ENCODE results near the gene PAX5. TPM values are rescaled to one million over a fixed set of nuclear protein-coding genes. Genes with fewer than 3 reads are reported as not detected.

The PAX5 gene
- total RNA-seq, 2 experiments from 2014 or later, result 0.21 to 0.27 TPM

GRCh38 chr9:36939655-36940499 lies 94.2 kb downstream of the PAX5 start:
- Mint-ChIP-seq H3K4me3 (no peak overlapping the region), H3K27me3 (ENCODE audit: low read depth) (no peaks in the 10 kb centered on the region), H3K4me1 (ENCODE audit: low read depth) (no peaks in the 10 kb centered on the region), H3K27ac (no peak overlapping the region), H3K9me3 (no peaks in the 10 kb centered on the region), H3K36me3 (ENCODE audit: low read depth) (no peaks in the 10 kb centered on the region)
- intact Hi-C loops (cut with micrococcal nuclease), result no loop called here
- DNase-seq, result no peak
- CTCF ChIA-PET, result no interaction called here

- DNase-seq, result no peak
- Mint-ChIP-seq H3K36me3 (ENCODE audit: low read depth) (no peaks in the 10 kb centered on the region), H3K4me1 (ENCODE audit: low read depth) (peaks cover 2% of the 10 kb centered on the region), H3K4me3 (no peak overlapping the region), H3K27me3 (ENCODE audit: low read depth) (no peaks in the 10 kb centered on the region), H3K9me3 (no peaks in the 10 kb centered on the region), H3K27ac (no peak overlapping the region)
- intact Hi-C loops (cut with micrococcal nuclease), result no loop called here
- CTCF ChIA-PET, result no interaction called here
These were observed 94.9 kb downstream of the PAX5 start for GRCh38 chr9:36939214-36939613.

DNA sequence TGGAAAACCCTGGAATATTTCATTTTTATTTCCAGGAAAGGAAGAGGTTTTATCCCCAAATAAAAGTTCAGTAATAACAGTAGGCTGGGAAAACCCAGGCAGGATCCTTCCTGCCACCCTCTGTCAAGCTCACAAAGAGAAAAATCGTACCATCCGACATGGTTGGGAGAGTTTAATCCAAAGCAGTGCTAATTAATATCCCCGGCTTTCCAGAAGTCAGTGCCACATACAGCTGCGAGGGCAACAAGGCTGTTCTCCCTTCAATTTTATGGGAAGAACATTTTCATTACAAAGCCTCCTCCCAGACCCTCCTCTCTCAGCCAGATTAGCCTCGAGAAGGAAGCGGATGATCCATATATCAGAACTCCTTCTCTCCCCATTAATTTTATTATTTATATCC lies 95.5 kb downstream of the PAX5 start:
- no peak overlapping the region for H3K27ac Mint-ChIP-seq
- no peaks in the 10 kb centered on the region for H3K9me3 Mint-ChIP-seq
- peaks cover 2% of the 10 kb centered on the region for H3K4me1 Mint-ChIP-seq (ENCODE audit: low read depth)
- H3K27me3 Mint-ChIP-seq (ENCODE audit: low read depth), result no peaks in the 10 kb centered on the region
- H3K4me3 Mint-ChIP-seq, result no peak overlapping the region
- no peak for DNase-seq
- CTCF ChIA-PET, result interaction anchor here (0.7 to 1.4 kb wide), 2 partner anchors 11 to 41 kb away, joined by 3 read pairs; no protein-coding TSS in a partner anchor
- intact Hi-C loops (cut with micrococcal nuclease), result no loop called here
- no peaks in the 10 kb centered on the region for H3K36me3 Mint-ChIP-seq (ENCODE audit: low read depth)

- H3K27me3 Mint-ChIP-seq (ENCODE audit: low read depth), result peaks cover 2% of the 10 kb centered on the region
- H3K27ac Mint-ChIP-seq, result no peak overlapping the region
- no peak for DNase-seq
- no peak overlapping the region for H3K4me3 Mint-ChIP-seq
- peaks cover 2% of the 10 kb centered on the region for H3K4me1 Mint-ChIP-seq (ENCODE audit: low read depth)
- H3K36me3 Mint-ChIP-seq (ENCODE audit: low read depth), result no peaks in the 10 kb centered on the region
- H3K9me3 Mint-ChIP-seq, result no peaks in the 10 kb centered on the region
- CTCF ChIA-PET, result interaction anchor here (0.7 to 1.4 kb wide), 2 partner anchors 11 to 42 kb away, joined by 3 read pairs; no protein-coding TSS in a partner anchor
- intact Hi-C loops (cut with micrococcal nuclease), result no loop called here
These were observed 96.1 kb downstream of the PAX5 start for GRCh38 chr9:36937951-36938350.

DNA sequence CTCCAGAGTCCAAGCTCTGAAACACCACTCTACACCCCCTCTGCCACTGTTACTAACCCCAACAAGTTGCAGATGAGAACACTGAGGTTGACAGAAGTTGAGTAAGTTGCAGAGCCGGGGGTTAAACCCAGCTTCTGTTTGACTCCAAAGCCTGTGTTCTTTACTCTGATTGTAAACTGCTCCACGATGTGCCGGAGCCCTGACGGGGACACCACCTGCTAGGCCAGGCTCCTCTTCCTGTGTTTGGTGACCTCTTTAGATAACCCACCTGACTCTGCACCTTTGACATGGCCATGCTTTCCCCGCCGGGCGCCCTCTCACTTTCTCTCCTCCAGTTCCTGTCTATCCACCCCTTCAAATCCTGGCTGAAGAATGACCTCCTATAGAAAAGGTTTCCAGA lies 96.7 kb downstream of the PAX5 start:
- intact Hi-C loops (cut with micrococcal nuclease), result no loop called here
- Mint-ChIP-seq H3K4me3 (no peak overlapping the region), H3K27me3 (ENCODE audit: low read depth) (peaks cover 2% of the 10 kb centered on the region), H3K4me1 (ENCODE audit: low read depth) (peaks cover 2% of the 10 kb centered on the region), H3K36me3 (ENCODE audit: low read depth) (no peaks in the 10 kb centered on the region), H3K27ac (no peak overlapping the region), H3K9me3 (peaks cover under 1% of the 10 kb centered on the region)
- CTCF ChIA-PET, result interaction anchor here (1.2 to 1.4 kb wide), 2 partner anchors 10 to 64 kb away, joined by 3 to 4 read pairs; no protein-coding TSS in a partner anchor
- no peak for DNase-seq

DNA sequence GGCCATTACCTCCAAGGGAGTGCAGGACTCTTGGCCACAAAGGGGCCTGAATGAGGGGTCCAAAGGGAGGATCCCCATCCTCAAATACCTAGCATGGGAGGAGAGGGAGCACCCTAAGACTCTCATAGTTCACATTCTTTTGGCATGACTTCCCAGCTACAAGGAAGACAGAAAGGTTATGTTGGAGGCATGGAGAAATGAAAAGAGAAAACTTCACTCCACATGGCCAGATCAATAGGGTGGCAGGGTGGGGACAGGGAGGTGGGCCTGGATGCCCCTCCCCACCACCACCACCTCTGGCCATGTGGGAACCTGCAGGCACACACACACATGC lies 97.6 kb downstream of the PAX5 start:
- no peak for DNase-seq
- CTCF ChIA-PET, result interaction anchor here (1.2 kb wide), 1 partner anchor 63 kb away, joined by 4 read pairs; no protein-coding TSS in a partner anchor
- intact Hi-C loops (cut with micrococcal nuclease), result no loop called here
- no peaks in the 10 kb centered on the region for H3K36me3 Mint-ChIP-seq (ENCODE audit: low read depth)
- peaks cover 3% of the 10 kb centered on the region for H3K9me3 Mint-ChIP-seq
- H3K27me3 Mint-ChIP-seq (ENCODE audit: low read depth), result peaks cover 5% of the 10 kb centered on the region
- H3K27ac Mint-ChIP-seq, result no peak overlapping the region
- H3K4me1 Mint-ChIP-seq (ENCODE audit: low read depth), result peaks cover 2% of the 10 kb centered on the region
- no peak overlapping the region for H3K4me3 Mint-ChIP-seq

DNA sequence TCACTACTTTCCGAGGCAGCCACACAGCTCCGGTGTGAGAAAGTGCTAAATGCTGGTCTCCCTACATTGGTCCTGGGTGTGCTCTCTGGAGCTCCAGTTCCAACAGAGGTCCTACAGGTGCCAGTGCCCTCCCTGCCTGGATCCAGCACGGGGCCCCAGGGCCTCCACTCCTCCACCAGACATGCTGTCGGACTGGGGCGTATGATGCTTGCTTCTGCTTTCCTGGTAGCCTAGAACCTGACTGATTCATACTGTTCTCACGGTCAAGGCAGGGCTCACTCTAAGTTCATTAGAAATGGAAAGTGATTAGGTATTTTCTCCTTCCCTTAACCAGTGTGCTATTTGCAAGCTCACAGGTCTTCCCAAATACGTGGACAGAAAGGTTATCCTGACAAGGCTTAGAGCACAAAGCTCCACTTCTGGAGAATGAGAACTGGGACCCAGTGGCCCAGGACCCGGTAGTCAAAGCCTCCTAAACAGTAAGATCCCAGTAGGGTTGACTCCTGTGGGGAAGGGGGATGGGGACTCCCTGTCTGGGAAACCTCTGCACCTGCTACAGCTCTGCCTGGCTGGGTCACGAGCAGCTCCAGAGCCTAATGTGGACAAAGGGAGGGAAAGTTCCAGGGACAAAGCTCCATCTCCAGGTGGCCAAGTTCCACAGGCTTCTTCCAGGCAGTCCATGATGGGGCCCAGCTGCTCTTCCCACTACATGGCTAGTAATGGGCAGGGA lies 98.1 kb downstream of the PAX5 start:
- CTCF ChIA-PET, result no interaction called here
- Mint-ChIP-seq H3K36me3 (ENCODE audit: low read depth) (no peaks in the 10 kb centered on the region), H3K27me3 (ENCODE audit: low read depth) (peaks cover 5% of the 10 kb centered on the region), H3K27ac (no peak overlapping the region), H3K4me3 (no peak overlapping the region), H3K9me3 (peaks cover 3% of the 10 kb centered on the region), H3K4me1 (ENCODE audit: low read depth) (peaks cover 2% of the 10 kb centered on the region)
- DNase-seq, result no peak
- intact Hi-C loops (cut with micrococcal nuclease), result no loop called here

DNA sequence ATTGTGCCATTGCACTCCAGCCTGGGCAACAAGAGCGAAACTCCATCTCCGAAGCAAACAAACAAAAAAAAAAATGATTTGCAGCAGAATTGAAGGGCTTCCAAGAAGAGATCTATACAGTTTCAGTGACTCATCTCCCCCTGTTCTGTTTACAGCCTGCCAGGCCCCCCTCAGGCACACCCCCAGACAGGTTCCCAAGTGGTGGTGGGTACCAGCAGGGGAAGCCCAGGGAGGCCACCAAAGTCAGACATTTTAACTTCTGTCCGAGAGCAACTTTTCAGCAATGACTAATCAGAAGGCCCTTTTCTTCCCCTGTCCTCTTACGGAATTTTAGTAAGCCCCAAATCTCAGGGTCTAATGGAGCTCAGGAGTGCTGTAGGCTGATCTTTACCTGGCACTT lies 98.7 kb downstream of the PAX5 start:
- no peak for DNase-seq
- H3K36me3 Mint-ChIP-seq (ENCODE audit: low read depth), result no peaks in the 10 kb centered on the region
- H3K27ac Mint-ChIP-seq, result no peak overlapping the region
- H3K4me1 Mint-ChIP-seq (ENCODE audit: low read depth), result peaks cover 2% of the 10 kb centered on the region
- peaks cover 8% of the 10 kb centered on the region for H3K27me3 Mint-ChIP-seq (ENCODE audit: low read depth)
- CTCF ChIA-PET, result no interaction called here
- H3K4me3 Mint-ChIP-seq, result no peak overlapping the region
- intact Hi-C loops (cut with micrococcal nuclease), result no loop called here
- peaks cover 3% of the 10 kb centered on the region for H3K9me3 Mint-ChIP-seq

DNA sequence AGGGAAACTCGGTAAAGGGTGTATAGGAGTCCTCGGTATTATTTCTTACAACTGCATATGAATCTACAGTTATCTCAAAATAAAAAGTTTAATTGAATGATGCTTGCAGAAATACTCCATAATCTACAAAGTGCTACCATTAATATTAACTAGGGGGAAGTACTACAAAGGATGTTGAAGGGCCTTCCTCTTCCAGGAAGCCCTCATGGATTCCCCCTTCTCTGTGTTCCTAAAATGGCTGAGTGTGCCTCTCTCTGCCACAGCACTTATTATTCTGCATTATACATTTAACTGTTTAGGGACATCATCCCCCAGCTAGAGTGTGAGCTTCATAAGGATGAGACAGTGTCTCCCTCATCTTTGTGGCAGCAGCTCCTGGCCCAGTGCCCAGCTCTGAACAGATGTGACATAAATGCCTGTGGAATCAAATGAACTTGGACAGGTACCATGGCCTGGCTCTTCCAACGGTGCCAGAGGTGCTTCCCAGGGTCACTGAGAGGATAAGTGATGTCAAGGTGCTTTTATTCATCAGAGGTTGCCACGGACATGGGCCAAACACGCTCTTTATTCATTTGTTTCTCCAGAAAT lies 99.5 kb downstream of the PAX5 start:
- Mint-ChIP-seq H3K27me3 (ENCODE audit: low read depth) (peaks cover 8% of the 10 kb centered on the region), H3K27ac (no peak overlapping the region), H3K4me3 (no peak overlapping the region), H3K4me1 (ENCODE audit: low read depth) (peaks cover 6% of the 10 kb centered on the region), H3K9me3 (peaks cover 3% of the 10 kb centered on the region), H3K36me3 (ENCODE audit: low read depth) (no peaks in the 10 kb centered on the region)
- DNase-seq, result no peak
- CTCF ChIA-PET, result no interaction called here
- intact Hi-C loops (cut with micrococcal nuclease), result no loop called here

DNA sequence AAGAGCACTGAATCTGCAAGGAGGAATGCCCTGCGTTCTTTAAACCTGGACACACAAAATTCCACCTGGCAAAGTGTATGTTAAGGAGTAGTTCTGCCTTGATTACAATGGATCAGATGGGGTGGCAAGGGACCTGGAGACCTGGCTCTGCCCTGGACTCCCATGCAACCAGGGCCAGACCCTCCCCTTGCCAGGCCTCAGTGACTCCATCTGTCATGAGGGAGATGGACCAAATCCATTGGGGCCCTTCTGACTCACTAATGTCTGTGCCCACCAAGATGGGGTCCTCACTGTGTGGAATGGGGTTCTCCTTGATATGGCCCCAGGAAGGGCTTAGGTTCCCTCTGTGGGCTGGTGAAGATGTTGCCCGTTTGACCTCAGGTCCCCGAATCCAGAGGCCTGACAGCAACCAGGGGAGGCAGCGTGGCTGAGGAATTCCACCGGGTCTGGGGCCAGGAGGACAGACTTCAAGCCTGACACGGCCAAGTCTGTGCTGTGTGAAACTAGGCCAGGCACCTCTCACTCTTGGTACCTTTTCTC lies 100.3 kb downstream of the PAX5 start:
- Mint-ChIP-seq H3K4me1 (ENCODE audit: low read depth) (peaks cover 14% of the 10 kb centered on the region), H3K36me3 (ENCODE audit: low read depth) (no peaks in the 10 kb centered on the region), H3K4me3 (no peak overlapping the region), H3K27ac (no peak overlapping the region), H3K9me3 (peaks cover 3% of the 10 kb centered on the region), H3K27me3 (ENCODE audit: low read depth) (peaks cover 8% of the 10 kb centered on the region)
- no peak for DNase-seq
- CTCF ChIA-PET, result no interaction called here
- intact Hi-C loops (cut with micrococcal nuclease), result no loop called here

DNA sequence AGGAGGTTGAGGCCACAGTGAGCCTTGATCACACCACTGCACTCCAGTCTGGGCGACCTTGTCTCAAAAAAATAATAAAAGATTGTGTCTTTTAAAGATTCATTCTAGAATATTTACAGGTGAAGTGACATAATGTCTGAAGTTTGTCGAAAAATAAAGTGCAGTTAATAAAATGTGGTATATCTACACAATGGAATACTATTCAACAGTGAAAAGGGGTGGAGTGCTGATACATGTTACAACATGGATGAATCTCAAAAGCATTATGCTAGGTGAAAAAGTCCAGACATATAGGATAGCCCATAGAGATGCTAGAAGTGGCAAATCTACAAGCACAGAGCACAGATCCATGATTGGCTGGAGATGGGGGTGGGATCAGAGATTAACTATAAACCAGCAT lies 101.9 kb downstream of the PAX5 start:
- no peak for DNase-seq
- Mint-ChIP-seq H3K4me3 (no peak overlapping the region), H3K36me3 (ENCODE audit: low read depth) (no peaks in the 10 kb centered on the region), H3K4me1 (ENCODE audit: low read depth) (peaks cover 22% of the 10 kb centered on the region), H3K9me3 (peaks cover 3% of the 10 kb centered on the region), H3K27me3 (ENCODE audit: low read depth) (peaks cover 8% of the 10 kb centered on the region), H3K27ac (no peak overlapping the region)
- CTCF ChIA-PET, result no interaction called here
- intact Hi-C loops (cut with micrococcal nuclease), result no loop called here

DNA sequence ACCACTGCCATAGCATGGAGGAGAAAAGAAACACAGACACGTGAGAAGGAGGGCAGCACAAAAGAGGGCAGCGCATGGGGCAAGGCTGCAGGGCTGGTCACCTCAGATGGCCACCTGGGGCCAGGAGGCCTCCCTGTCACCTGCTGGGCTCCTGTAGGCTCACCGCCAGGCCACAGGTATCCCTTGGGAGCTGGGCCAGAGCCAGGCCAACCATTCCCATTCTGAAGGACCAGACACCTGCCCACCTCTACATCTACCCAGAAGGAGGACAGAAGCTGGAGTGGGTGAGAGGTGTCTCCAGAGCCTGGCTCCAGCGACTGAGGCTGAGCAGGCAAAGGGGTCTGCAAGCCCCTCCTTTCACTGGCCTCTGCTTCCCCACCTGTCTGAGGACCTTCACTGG lies 103.1 kb downstream of the PAX5 start:
- CTCF ChIA-PET, result no interaction called here
- Mint-ChIP-seq H3K27ac (no peak overlapping the region), H3K4me1 (ENCODE audit: low read depth) (peaks cover 22% of the 10 kb centered on the region), H3K27me3 (ENCODE audit: low read depth) (peaks cover 13% of the 10 kb centered on the region), H3K4me3 (no peak overlapping the region), H3K36me3 (ENCODE audit: low read depth) (no peaks in the 10 kb centered on the region), H3K9me3 (peaks cover 3% of the 10 kb centered on the region)
- DNase-seq, result no peak
- intact Hi-C loops (cut with micrococcal nuclease), result no loop called here

Measured in activated naive CD4-positive, alpha-beta T cell treated with anti-CD3 and anti-CD28 coated beads for 36 hours (primary cell).